ENCODE measurements around the gene ZNF576. TPM values are rescaled to one million over a fixed set of nuclear protein-coding genes. Genes with fewer than 3 reads are reported as not detected.
A peak's percentile ranks its signal among the peaks of the same experiment; 100 is the strongest.
"Not testable (repeated sequence)": the region's sequence is repeated elsewhere in the genome, so short reads cannot be mapped to it uniquely, and the experiment has no call there.

The ZNF576 gene
- total RNA-seq, 1 donor from 2014 or later: 5.3 TPM

GRCh38 chr19:43574424-43575155 is 21.8 kb upstream of the ZNF576 start:
- DNase-seq (ENCODE audit: low spot score in 2 of 2) (no peak), FAIRE-seq (no peak)

DNA sequence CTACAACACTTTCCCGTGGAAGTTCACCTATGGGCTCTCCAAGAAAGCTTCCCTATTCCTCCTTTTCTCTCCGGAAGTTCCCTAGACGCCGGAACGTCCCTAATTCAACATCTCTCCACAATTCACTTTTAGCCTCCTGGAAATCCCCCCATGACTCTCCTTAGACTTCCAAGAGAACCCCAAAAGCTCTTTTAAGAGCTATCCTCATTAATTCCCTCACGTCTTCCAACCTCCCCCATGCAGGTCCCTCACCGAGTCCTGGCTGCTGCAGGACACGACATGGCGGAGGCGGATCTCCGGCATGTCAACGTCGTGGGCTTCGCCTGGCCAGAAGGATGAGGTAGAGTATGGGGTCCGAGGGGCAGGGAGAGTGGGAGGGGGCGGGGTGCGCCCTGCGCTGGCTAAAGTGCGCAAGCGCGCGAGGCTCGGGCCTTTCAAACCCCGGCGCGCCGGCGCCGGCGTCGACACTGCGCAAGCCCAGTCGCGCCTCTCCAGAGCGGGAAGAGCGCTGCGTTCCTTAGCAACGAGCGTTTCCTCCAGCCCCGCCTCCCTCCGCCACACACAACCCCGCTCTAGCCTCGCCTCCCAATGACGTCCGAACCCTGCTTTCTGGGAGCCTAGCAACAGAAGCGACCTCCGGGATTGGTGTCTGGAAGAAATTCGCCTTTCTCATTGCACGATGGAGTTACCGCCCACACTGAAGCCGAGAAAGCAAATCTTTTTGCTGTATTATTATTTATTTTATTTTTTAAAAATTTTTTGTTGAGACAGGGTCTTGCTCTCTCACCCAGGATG is 21.0 kb upstream of the ZNF576 start, which contains the start of the genes PINLYP and XRCC1:
Gene PINLYP (plus strand): TSS at position 646 of the 795 bp plus-strand sequence. CDS start 1,391 bp downstream, outside the sequence.
Gene XRCC1 (minus strand): TSS at position 372 of the 795 bp plus-strand sequence. CDS start 69 bp downstream, at position 303.
- FAIRE-seq (peak; percentile 97), DNase-seq (ENCODE audit: low spot score in 2 of 2) (peak; percentile 98 to 99)

DNA sequence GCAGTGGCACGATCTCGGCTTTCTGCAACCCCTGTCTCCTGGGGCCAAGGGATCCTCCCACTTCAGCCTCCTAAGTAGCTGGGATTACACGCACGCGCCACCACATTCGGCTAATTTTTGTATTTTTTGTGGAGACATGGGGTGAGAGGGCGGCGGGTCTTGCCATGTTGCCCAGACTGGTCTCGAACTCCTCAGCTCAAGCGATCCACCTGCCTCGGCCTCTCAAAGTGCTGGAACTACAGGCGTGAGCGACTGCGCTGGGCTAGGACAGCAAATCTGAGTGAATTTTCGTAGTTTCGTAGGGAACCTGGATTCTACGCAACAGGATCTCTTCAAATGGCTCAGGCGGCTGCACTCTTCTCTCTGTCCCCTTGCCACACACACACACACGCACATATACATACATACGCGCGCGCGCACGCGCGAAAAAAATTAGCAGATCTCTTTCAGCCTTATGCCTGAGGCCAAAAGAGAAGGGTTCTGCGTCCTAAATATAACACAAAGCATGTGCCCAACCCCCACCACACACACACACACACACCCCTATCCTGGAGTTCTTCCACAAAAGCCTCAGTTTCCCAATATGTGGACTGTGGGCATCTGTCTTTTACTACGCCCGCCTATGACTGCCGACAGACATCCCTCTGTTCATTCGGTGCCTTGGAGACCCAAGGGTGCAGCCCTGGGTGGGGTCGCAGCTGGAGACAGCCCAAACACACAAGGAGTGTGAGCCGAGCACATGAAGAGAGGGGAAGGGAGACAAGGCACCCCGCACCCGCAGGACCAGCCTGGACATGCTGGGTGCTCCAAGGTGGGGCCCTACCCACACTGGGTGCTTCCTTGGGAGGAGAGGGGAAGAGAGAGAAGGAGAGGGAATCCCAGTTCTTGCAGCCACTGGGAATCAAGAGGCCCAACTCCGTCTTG is 20.2 kb upstream of the ZNF576 start:
- no peak for FAIRE-seq

DNA sequence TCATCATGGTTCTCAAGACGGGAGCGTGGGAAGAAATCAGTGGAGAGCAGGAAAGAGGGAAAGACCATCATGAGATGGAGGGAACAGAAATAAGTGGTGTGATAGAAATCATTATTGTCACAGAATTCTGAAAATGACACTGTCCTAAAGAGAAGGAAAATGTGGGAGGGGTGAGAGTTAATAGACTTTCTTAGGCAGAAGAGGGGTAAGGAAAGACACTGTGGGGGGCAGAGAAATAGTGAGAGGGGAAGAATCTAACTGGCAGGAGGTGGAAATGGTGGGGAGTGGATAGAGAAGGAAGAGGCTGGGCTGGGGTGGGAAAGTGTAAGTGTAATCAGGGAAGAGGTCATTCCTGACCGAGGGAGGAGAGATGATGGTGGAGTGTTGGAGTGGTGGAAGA is 17.6 kb upstream of the ZNF576 start:
- FAIRE-seq: no peak
- no peak for DNase-seq (ENCODE audit: low spot score in 2 of 2)

More for the DNA sequence above, 20.2 kb upstream of the ZNF576 start:
- no peak for DNase-seq (ENCODE audit: low spot score in 2 of 2)

GRCh38 chr19:43581467-43581866 is 14.9 kb upstream of the ZNF576 start:
- FAIRE-seq: no peak
- DNase-seq (ENCODE audit: low spot score in 2 of 2): no peak

DNA sequence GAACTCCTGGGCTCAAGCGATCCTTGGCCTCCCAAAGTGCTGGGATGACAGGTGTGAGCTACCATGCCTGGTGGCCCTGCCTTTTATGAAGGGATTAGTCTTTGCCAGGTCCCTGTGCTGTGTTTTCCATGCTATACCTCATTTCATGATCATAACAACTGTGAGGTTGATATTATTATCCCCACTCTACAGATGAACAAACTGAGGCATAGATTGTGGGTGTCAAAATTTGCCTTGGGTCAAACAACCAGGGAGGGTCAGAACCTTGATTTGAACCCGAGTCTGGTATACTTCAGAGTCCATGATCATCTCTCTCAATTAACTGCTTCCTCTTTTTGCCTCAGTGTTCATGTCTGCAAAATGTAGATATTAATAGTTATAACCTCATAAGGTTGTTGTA is 13.9 kb upstream of the ZNF576 start:
- DNase-seq (ENCODE audit: low spot score in 2 of 2) (no peak), FAIRE-seq (no peak)

DNA sequence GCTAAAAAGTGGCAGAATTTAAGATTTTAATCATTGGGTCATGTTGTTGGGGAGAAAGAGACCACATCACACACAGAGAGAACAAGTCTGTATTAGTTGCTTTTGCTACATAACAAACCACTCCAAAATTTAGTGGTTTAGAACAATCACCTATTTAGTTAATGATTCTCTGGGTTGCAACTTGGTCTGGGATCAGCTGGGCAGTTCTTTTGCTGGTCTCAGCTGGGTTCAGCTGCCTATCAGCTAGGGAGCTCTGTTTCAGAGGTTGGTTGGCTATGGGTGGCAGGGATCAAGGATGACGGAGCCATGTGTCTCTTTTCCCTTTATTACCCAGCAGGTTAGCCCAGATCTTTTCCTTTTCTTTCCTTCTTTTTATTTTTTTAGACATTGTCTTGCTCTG is 11.9 kb upstream of the ZNF576 start:
- FAIRE-seq (no peak), DNase-seq (ENCODE audit: low spot score in 2 of 2) (no peak)

GRCh38 chr19:43586346-43586745 is 10.0 kb upstream of the ZNF576 start:
- DNase-seq (ENCODE audit: low spot score in 2 of 2): no peak
- FAIRE-seq: no peak

DNA sequence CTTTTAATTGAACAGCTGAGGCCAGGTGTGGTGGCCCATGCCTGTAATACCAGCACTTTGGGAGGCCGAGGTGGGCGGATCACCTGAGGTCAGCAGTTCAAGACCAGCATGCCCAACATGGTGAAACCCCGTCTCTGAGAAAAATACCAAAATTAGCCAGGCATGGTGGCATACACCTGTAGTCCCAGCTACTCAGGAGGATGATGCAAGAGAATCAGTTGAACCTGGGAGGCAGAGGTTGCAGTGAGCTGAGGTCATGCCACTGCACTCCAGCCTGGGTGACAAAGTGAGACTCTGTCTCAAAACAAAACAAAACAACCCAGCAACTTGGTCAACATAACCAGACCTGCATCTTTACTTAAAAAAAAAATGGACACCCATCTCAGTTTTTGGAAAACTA is 9.4 kb upstream of the ZNF576 start:
- FAIRE-seq; DNase-seq (ENCODE audit: low spot score in 2 of 2): not testable (repeated sequence)

DNA sequence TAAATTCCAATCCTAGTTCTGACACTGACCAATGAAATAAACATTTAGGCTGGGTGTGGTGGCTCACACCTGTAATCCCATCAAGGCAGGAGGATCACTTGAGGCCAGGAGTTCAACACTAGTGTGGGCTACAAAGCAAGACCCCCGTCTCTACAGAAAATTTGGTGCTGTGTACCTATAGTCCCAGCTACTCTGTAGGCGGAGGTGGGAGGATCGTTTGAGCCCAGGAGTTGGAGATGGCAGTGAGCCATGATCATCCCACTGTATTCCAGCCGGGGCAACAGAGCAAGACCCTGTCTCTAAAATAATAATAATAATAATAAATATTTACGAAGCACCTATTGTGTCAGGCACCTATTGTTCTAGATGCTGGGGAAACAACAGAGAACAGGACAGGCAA is 7.1 kb upstream of the ZNF576 start:
- no peak for DNase-seq (ENCODE audit: low spot score in 2 of 2)
- no peak for FAIRE-seq

- DNase-seq (ENCODE audit: low spot score in 2 of 2): no peak
- FAIRE-seq: no peak
Observed at GRCh38 chr19:43589678-43590077, 6.7 kb upstream of the ZNF576 start.

GRCh38 chr19:43591904-43592772 is 4.3 kb upstream of the ZNF576 start:
- DNase-seq (ENCODE audit: low spot score in 2 of 2): no peak
- FAIRE-seq: no peak

DNA sequence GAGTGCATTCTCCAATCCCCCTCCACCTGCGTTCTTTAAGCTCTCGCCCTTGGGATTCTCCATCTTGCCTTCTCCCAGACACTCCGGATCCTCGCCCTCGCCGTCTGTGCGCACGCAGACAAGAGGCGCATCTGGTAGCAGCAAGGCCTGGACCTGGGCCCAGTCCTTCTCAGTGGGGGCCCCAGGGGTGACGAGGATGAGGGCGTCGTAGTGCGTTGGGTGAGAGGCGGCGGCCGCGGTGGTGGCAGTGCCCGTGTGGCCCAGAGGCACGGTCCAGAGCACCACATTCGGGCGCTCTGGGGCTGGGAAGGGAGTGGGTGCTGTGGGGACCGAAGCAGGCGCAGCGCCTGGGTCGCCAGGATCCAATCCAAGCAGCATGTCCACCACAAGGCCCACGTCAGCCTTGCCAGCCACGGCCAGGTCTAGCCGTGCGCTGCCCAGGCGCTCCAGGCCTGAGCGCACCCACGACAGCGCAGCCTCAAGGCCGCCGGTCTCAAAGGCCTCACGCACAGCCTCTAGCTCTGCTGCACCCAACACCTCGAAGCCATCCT is 3.5 kb upstream of the ZNF576 start:
- no peak for DNase-seq (ENCODE audit: low spot score in 2 of 2)
- no peak for FAIRE-seq

GRCh38 chr19:43594081-43594697 is 2.2 kb upstream of the ZNF576 start:
- DNase-seq (ENCODE audit: low spot score in 2 of 2) (no peak), FAIRE-seq (no peak)

DNA sequence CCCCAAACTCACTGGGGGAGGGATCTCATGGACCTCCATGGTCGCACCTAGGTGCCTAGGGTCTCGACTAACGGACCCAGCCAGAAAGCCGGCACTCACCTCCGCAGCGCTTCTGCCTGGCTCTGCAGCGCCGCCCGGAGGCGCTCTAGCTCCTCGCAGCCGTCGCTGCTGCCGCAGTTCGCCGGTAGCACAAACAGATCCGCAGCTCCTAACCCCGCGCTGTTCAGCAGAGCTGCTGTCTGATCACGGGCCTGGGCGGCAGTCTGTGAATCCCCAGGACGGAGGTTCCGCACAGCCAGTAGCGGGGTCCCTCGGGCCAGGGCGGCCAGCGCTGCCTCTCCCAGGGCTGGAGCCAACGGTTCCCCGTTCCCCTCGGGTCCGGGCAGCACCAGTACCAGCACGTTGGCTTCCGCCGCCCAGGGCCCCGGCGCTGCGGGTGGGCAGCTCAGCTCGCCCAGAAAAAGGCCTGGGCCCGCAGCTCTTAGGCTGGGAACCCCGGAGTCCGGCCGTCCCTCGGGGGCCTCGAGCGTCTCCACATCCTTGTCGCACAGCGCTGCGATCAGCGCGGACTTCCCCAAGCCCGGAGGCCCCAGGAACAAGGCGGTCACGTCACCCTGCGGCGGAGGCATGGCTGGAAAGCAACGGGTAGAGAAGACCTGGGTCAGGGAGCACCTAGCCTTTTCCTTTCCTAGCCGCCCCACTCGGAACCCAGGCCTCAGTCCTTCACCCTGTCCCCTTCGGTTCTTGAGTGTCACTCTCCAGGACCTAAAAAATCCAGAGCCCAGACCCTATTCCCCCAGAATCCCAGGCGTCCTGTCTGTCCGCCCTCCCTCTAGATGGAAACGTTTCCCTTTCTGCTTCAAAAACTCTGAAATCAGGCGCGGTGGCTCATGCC is 1.4 kb upstream of the ZNF576 start:
- no peak for FAIRE-seq
- DNase-seq (ENCODE audit: low spot score in 2 of 2): no peak

- FAIRE-seq: no peak
Observed at GRCh38 chr19:43595605-43595998, 793 bp upstream of the ZNF576 start.

DNA sequence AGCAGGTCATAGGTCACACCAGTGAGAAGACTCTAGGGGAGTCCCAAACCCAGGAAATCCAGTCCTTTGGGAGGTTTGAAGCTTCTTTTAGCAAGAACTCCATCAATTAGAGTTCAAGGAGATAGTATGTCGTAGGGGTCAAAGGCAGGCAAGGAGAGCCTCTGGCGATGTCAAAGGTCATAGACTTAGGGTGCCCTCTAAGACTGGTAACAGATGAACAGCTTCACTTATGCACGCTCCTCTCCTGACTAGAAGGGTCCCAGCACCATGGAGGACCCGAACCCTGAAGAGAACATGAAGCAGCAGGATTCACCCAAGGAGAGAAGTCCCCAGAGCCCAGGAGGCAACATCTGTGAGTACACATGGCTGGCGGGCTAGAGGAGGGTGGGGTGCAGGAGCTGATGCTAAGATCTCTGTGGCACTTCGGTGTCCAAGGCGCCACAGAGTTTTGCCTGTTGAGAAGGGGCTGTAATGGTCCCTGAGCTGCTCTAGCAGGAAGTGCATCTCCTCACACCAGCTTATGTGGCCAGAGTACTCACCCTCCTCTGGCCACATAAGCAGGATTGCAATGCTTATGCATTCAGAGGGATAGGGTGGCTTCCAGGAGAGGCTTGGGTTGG is 557 bp downstream of the ZNF576 start:
- DNase-seq (ENCODE audit: low spot score in 2 of 2) (no peak), FAIRE-seq (no peak)

More at GRCh38 chr19:43595605-43595998, 793 bp upstream of the ZNF576 start:
- DNase-seq (ENCODE audit: low spot score in 2 of 2): no peak
